HG03442 (cell line): ENCODE measurements around the gene MAJIN.
"Not testable (repeated sequence)": the region's sequence is repeated elsewhere in the genome, so short reads cannot be mapped to it uniquely, and the experiment has no call there.

Experiments used
- ATAC-seq: cut with Tn5 transposase; IDR thresholded peaks from one replicate; pipeline ENCODE4 v1.9.1; 2021; ENCODE audit warnings: mild to moderate bottlenecking, moderate library complexity; ENCODE audit not compliant: unreplicated experiment

Gene MAJIN, protein sequence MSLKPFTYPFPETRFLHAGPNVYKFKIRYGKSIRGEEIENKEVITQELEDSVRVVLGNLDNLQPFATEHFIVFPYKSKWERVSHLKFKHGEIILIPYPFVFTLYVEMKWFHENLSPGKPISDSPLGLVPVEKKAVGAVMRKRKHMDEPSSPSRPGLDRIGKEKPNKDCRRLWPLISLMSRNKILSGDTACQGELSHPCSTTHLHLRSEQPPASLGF

DNA sequence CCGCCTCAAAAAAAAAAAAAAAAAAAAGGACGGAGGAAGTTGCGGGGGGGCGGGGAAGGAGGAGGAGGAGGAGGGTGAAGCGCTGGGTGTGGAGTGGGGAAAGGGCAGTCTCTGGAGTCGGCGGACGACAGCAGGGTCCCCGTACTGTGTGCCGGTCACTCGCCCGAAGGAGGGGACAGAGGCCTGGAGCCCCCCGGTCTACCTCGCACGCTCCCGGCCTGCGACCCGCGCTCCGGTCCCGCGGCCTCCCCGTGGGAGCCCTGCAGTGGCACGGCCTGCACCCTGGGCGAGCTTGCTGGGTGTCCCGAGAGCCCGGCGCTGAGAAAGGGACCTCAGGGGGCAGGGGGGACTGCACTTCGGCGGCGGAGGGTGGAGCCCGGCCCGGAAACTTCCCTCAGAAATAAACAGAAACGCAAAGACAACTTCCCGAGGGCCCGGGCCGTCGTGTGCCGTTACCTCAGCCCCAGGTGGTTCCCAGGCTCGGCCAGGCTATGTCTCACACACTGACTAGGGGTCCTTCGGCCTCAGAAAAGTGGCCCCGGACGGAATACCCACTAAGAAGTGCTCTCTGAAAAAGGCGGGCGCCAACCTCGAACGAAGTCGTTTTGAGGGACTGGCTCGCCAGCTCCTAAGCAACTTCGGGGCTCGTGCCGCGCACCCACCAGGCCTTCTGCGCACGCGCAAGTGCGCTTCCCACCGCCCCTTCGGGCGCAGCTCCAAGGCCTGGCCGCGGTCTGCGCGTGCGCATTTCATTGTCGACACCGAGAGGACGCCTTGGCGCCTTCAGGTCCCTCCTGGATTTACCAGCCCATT lies at the start of gene MAJIN:
TSS of gene MAJIN (minus strand) at position 688 of the 813 bp plus-strand sequence. CDS start 12,703 bp downstream, outside the sequence.
- no peak for ATAC-seq

DNA sequence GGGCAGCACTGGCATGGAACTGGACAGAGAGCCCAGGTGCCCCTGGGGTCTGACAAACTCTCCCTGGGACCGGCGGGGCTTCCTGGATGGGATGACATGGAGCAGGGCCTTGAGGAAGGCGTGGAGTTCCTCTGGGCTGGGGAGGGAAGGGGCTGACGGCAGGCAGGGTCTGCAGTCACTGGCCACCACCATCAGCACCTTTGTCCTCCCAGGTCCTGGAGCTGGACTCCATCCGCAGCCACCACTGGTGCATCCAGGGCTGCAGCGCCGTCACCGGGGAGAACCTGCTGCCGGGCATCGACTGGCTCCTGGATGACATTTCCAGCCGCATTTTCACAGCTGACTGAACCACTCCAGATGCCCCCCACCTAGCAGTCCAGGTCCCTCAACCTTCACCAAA lies 49.6 kb upstream of the MAJIN start:
- no peak for ATAC-seq

DNA sequence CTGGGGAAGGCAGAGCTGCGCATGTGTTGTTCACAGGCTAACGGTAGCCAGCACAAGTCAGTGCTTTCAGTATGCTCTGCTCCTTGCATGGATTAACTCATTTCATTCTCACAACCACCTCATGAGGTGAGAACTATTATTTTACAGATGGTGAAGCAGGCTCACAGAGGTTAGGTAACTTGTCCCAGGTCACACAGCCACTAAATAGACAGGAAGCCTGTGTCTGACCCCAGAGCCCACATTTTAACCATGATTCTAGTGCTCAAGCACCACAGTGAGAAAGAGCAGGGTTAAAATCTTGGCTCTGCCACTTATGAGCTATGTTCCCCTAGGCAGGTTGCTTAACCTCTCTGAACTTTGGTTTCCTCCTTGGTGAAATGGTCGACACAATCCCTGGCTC lies 49.1 kb upstream of the MAJIN start:
- ATAC-seq = no peak

DNA sequence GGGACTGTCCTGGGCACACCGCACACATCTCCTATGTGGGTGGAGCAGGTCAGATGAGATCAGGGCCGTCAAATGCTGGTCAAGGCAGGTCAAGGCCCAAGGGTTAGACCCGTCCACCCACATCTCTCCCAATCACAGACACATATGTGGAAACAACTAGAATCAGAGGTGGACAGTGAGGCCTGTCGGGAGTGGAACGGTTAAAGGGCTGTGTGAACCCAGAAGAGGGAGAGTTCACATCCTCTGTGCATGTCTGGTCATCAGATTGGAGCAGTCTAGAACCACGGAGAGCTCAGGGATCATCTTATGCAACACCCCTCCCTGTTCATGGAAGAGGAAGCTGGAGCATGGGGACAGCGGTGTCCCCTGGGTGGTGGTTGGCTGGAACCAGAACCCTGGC lies 47.9 kb upstream of the MAJIN start:
- ATAC-seq = no peak

DNA sequence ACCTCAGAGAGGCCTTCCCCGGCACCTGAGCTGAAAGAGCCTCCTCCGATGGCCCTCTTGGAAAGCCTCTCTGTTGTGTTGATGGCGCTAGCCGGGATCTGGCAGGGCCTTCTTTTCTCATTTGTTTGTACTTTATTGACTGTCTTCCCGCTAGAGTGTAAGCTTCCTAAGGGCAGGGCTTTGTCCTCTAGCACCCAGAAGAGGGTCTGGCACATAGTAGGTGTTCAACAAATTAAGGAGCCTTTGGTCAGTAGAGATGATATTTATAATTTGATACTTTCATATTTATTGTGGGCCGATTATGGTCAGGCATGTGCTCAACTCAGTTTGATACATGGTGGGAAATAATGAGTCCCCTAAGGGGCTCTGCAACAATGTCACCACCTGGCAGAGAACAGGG lies 46.0 kb upstream of the MAJIN start:
- no peak for ATAC-seq

DNA sequence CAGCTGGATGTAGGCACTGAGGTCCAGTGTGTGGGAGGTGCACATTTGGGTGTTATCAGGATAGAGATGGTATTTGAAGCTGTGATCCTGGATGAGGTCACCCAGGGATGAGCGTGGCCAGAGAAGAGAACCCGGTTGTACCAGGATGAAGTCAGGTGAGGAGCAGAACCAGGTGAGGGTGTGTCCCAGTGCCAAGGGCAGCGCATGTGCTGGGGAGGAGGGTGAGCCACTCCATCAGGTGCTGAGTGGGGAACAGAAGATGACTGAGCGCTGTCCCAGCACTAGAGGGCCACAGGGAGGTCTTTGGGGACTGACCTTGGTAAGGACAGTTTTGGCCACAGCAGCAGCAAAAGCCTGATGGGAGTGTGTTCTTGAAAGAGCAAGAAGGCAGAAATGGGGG lies 44.8 kb upstream of the MAJIN start:
- no peak for ATAC-seq

DNA sequence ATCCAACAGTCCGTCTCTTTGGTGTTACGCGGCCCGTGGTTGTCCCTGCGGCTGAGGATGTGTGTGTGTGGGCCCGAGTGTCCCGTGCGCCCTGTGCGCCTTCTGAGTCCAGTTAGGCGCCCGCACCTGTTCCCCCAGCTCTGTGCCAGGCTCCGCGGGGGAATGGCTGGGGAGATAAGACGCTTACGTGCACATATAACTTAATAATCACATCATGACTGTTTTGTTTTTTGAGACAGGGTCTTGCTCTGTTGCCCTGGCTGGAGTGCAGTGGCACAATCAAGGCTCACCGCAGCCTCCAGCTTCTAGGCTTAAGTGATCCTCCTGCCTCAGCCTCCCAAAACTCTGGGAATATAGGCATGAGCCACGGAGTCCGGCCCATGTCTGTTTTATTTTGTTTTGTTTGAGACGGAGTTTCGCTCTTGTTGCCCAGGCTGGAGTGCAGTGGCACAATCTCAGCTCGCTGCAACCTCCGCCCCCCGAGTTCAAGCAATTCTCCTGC lies 42.9 kb upstream of the MAJIN start:
- ATAC-seq = no peak

DNA sequence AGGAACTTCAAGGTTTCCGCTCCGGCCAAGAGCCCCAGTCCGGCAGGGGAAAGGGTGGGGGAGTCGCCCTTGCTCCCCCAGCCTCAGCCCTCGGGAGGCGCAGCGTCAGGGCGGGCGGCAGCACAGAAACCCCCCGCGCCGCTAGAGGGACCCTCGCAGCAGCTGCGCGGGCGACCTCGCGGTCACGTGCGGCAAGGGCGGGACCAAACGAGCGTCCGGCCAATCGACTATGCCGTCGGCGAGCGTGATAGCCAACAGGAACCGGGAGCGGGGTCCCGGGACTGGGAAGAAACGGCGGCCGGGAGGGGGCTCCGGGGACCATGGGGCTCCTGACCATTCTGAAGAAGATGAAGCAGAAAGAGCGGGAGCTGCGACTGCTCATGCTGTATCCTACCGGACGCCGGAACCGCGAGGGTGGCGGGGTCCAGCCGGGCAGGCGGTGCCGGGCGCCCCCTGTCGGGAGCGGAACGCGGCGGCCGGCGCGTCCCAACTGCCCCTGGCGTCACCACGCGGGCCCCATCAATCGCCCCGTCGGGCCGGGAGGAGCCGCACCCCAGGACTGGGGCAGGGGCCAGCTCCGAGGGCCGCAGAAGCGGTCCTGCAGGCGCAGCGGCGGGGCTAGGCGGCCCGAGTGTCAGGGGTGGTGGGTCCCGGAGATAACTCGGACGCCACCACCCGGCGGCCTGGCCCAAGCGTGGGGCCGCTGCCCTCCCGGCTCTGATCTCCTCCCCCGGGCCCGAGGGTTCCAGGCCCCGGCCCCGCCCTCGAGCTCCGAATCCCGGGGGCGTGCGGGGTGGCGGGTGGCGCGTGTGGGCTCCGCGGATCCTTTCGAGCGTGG lies 42.2 kb upstream of the MAJIN start, which contains the start of gene ARL2:
TSS of gene ARL2 (plus strand) at position 273 of the 838 bp plus-strand sequence. CDS start at position 321, 48 bp downstream.
- ATAC-seq = peak; percentile 73

DNA sequence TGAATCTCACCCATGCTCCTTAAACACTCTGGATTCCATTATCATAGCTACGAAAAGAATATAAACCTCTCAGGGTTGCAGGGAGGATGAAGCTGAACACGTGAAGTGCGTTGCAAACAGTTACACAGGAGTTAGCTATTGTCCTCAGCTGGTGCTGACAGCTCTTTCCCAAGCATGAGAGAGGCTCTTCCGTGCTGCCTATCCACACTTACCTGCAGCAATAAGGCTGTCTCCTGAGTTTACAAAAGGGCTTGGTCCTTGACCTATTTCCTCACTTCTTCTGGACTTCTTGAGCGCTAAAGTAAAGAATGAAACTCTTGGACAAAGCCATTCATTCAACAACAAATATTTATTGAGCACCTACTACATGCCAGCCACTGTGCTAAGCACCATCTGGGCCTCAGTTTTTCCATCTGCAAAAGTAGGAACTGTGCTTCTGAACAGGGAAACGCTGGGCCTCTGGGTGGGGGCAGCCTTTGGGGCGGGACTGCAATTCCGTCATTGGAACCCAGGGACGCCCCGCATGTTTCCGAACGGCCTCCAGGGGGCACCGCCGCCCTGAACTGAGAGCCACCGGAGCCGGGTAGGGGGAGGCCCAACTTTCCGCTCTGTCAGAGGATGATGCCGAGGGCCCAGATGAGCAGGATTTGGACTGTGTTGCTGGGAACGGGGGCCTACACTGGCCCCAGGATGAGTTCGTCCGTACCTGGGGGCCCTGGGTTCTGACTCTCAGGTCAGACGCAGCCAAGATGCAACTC lies 41.4 kb upstream of the MAJIN start:
- ATAC-seq = peak; percentile 66

DNA sequence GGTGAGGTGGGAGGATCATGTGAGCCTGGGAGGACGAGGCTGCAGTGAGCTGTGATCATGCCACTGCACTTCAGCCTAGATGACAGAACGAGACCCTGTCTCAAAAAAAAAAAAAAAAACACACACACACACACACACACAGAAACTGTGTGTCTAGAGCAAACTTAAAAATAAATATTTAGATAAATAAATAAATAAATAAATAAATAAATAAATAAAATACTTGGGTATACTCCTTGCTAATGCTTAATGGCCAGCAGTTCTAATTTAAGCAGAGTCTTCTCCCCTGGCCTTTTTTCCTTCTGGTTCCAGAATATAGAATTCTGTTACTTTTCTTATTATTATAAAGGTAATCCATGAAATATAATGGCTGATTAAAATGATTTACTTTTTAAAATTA lies 37.0 kb upstream of the MAJIN start:
- no peak for ATAC-seq

DNA sequence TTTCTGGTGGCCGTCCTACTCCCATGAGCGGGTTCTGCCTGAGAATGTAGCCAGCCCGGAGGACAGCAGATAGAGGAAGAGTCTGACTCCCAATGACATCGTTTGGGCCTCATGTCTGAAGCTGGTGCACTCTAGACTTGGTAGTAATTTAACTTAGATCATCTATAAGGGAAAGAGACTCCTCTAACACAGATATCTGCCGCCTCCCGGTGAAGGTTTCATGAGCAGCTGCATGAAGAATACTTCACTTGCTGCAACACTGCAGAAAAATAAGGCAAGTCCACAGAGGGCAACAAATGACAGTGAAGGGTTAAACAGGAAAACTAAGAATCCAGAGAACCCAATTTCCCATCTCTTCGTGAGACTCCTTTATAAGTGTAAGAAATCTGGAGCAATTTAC lies 36.1 kb upstream of the MAJIN start:
- no peak for ATAC-seq

DNA sequence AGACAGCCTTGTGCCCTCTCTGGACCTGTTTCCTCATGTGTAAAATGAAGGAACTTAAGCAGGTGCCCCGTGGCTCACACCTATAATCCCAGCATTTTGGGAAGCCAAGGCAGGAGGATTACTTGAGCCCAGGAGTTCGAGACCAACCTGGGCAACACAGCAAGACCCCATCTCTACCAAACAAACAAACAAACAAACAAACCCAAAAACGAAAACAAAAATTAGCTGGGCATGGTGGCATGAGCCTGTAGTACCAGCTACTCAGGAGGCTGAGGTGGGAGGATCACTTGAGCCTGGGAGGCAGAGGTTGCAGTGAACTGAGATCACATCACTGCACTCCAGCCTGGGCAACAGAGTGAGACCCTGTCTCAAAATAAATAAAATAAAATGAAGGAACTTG lies 32.1 kb upstream of the MAJIN start:
- not testable (repeated sequence) for ATAC-seq

DNA sequence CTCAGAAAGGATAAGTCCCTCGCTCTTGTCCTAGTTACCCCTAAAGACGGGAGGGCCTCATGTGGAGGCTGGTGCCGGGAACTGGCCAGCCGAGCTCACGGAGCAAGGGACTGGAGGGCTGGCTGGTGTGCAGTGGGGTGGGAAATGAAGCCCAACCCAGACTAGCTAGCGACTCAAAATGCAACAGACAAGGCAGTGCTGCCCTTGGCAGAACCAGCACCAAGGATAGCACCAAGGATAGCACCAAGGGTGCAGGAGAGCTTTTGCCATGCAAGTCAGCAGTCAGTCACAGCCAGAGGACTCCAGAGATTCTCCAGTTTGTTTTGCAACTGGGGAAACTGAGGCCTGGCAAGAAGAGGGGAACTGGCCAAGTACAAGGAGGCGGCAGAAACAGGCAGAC lies 31.4 kb upstream of the MAJIN start:
- no peak for ATAC-seq

DNA sequence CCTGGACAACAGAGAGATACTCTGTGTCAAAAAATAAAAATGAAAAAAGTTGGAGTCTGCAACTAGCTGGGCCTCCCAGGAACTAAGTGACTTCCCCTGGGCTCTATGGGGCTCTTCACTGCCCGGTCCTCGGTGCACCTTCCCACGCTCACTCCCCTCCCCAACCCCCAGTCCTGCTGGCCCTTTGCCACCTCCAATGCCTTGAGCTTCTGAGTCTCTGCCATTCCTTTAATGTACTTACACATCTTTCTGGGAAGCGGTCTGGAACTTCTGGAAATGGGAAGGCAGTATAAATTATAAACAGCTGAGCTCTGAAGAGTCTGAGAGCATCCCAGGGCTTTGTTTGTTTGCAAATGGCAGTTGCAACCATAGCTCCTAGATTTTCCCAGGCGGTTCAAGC lies 30.8 kb upstream of the MAJIN start:
- ATAC-seq = no peak

DNA sequence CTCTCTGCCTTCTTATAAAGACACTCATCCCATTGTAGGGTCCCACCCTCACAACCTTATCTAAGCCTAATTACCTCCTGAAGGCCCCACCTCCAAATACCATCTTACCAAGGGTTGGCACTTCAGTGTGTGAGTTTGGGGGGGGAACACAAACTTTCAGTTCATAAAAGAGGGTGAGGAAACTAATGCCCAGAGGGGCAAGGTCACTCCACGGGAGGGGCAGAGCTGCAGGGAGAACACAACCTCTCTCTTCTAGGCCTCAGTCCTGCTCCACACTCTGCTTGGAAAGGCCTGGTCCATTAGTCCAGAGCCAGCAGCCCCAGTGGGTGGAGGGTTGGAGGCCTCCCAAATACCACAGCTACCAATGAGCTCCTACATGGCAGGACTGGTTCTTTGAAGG lies 27.6 kb upstream of the MAJIN start:
- no peak for ATAC-seq

DNA sequence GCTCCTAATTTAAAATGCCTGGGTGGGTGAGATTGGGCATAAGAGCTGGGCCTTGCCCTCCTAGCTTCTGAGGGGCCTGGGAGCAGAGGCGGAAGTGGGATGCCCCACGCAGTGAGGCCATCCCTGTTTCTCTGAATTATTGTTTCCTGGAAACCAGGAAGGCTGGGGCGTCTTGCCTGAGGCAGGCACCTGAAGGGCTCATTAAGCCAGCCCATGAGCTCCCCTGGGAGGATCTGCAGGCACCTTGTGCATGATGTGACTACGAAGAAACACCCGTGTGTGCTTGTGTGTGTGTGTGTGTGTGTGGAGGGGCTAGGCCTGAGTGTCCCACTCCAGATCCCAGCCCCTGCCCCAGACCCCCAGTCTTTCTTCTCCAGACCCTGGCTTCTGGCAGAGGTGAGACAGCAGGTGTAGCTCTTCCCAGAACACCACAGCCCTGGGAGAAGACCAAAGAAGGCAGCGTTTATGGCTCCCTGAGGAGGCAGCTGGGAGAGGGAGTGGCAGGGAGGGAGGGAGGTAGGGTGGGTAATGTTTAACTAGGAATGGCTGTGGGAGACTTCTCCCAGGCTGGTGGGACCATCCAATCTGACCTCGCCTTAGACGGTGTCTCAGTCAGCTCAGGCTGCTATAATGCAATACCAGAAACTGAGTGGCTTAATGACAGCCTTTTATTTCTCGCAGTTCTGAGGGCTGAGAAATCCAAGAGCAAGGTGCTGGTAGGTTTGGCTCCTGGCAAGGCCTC lies 27.0 kb upstream of the MAJIN start:
- ATAC-seq = no peak

DNA sequence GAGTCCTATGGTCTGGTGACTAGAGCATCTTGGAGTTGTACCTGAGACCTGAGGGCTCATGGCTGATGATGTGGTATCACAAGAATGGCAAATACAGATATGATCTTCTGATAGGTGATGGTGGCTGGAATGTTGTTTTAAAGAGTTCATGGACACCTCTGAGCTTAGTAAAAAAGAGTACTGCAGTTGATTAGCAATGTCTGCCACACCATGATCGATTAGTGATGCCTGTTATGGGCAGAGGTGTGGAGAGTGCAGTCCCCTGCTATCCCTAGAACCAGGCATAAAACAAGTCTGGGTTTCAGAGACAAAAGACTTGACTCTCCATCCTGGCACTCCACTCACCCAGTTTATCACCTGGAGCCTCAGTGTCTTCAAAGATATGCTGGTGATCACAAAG lies 26.2 kb upstream of the MAJIN start:
- ATAC-seq = no peak

DNA sequence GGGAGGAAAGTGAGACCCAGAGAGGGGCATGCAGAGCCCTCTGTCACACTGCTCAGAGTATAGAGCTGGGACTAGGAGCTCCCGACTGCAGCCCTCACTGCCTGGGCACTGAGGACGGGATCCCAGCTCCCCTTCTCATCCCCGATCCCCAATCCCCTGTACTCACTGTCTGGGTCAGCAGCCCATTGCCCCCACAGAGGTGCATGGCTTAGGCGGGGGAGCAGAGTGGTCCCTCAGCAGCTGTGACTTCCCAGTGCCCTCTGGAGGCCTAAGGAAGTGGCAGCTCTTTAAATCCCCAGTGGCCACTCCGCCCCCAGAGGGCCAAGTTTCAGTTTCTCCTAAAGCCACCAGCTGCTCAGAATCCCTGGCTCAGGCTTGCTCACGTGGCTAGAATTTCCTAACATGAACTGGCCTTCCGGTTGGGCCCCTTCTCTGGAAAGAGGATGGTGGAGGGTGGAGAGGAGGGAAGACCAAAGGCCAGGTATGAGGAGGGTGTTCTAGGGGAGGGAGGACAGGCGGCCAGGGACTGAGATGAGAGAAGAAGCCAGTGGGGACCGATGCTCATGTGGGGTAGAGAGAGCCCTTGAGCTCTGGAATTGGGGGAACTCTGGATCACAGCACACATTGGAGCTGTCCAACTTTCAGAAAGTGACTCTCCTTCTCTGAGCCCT lies 24.9 kb upstream of the MAJIN start, which contains the start of gene BATF2:
TSS of gene BATF2 (minus strand) at position 262 of the 671 bp plus-strand sequence. CDS start at position 205, 57 bp downstream.
- no peak for ATAC-seq

DNA sequence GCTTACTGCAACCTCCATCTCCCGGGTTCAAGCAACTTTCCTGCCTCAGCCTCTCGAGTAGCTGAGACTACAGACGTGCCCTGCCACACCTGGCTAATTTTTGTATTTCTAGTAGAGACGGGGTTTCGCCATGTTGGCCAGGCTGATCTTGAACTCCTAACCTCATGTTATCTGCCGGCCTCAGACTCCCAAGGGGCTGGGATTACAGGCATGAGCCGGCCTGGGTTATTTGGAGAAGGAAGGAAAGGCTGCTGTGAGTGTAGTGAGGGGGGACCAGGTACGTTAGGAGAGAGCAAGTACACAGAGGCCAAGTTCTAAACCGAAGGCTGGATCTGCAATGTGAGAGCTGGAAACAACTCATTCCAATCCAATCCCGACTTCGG lies 24.4 kb upstream of the MAJIN start:
- no peak for ATAC-seq
